ENCODE measurements around the gene BSN.

DNA sequence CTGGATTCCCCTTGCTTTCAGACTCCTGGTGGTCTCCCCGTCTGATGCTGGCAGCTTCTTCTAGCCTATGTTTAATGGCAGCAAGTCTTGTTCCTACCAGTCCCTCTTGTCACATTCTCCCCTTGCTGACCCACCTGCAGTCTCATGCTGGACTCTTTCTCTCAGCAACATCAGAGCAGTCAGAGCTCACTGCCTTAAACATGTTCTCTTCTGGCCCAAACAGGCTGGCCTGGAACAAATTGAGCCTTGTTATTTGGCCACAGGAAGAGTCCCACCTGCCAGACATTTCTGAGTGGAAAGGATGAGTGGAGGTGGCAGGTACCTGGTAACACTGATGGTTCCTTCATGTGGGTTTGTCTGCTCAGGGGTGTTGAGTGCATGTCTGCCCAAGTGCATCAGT lies 60.7 kb downstream of the BSN start:
- TF ChIP-seq, protein P1, sequence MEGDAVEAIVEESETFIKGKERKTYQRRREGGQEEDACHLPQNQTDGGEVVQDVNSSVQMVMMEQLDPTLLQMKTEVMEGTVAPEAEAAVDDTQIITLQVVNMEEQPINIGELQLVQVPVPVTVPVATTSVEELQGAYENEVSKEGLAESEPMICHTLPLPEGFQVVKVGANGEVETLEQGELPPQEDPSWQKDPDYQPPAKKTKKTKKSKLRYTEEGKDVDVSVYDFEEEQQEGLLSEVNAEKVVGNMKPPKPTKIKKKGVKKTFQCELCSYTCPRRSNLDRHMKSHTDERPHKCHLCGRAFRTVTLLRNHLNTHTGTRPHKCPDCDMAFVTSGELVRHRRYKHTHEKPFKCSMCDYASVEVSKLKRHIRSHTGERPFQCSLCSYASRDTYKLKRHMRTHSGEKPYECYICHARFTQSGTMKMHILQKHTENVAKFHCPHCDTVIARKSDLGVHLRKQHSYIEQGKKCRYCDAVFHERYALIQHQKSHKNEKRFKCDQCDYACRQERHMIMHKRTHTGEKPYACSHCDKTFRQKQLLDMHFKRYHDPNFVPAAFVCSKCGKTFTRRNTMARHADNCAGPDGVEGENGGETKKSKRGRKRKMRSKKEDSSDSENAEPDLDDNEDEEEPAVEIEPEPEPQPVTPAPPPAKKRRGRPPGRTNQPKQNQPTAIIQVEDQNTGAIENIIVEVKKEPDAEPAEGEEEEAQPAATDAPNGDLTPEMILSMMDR (IDR thresholded peaks at IDR 0.05; ENCODE audit: borderline replicate concordance, extremely low read depth, low read length, poor library complexity, severe bottlenecking), result no peak
- no peak for TF ChIP-seq EZH2 (IDR thresholded peaks at IDR 0.05; ENCODE audit: borderline replicate concordance, low read depth, low read length, severe bottlenecking)

Data from DND-41 (cell line).